Activated effector memory CD4-positive, alpha-beta T cell treated with Interleukin-2 at 50 U/mL for 16 hours (primary cell): ENCODE results near the gene METAP2.

ENCODE experiments used
- DNase-seq: peaks from one replicate; pipeline ENCODE4 v3.0.0-alpha.2; 2020

Gene METAP2

DNA sequence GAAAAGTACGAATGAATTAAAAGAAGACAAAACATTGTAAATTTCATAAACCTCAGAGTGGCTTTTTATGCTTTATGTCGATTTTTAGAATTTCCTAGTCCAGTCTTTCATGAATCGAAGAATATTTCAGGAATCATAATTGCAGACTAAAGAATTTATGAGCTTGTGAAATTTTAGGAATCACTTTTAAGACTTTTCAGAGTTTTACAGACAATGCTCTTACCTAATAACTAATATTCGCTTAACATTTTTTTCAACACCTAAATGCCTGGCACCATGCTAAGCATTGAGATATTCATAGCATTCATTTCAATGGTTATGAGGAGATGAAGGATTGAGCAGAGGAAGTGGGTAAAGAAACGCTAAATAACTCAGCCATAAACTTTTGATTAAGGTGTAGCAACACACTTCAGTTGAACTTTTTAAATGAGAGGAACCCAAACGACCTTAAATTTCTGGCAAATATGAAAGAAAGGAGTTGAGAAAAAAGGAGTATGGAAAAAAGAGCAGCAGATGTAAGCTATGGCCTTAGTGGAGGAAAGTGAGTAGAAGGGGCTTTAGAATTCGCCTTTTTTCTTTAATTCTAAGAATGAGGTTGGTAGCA is 78.1 kb downstream of the METAP2 start:
- DNase-seq: no peak

DNA sequence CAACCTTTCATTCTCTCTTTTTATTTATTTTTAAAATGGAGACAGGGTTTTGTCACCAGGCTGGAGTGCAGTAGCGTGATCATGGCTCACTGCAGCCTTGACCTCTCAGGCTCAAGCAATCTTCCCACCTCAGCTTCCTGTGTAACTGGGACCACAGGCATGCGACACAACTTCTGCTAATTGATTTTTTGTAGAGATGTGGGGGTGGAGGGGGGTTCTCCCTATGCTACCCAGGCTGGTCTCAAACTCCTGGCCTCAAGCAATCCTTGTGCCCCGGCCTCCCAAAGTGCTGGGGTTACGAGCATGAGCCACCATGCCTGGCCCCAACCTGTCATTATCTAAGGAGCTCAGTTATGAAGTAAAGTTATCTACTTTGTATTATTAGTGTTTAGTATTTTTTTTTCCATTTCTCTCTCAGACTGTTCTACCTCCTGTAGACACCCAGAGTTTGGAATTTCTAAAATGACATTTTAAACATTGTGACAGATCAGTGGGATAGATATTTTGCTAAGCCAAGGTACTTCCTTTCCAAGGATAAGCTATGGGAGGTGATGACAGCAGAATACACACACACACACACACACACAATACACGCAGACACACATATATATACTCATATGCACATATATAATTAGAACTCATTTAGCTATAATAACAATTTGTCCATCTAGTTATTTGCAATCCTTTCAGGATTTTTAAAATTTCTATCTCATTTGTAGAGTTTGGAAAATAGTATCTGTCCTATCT is 79.4 kb downstream of the METAP2 start:
- no peak for DNase-seq

DNA sequence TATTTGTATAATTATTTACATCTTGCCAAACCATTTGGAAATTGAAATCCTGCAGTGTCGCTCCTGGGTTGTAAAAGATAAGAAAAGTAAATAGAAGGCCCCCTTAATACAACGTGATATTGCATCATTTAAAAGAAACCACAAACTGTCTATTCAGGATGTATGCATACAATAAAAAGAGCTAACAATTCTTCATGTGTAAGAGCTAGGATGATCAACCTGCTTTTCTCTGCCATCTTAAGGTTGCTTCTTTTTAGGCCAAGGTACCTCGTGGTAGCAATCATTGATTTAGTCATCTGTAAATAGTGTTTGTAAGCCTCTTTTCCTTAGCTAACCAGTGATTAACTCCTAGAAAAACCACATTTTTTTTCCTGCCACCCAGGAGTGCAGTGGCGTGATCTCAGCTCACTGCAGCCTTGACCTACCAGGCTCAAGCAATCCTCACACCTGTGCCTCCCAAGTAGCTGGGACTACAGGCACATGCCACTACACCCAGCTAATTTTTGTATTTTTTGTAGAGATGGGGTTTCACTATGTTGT is 80.7 kb downstream of the METAP2 start:
- DNase-seq: no peak

DNA sequence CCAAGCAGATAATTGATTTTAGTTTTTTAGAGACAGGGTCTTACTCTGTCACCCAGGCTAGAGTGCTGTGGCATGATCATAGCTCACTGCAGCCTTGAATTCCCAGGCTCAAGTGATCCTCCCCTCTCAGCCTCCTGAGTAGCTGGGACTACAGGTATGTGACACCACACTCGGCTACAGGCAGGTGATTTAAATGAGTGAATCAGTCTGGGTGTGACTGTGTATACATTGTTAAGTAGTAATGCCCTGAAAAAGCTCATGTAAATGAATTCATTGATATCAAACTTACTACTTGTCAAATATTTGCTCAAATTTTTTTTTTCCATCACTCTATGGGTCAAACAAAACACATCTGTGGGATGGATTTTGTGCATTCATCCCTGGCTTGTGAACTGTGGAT is 83.7 kb downstream of the METAP2 start:
- DNase-seq: no peak
